ENCODE measurements around the gene AK1.
"Not testable (repeated sequence)": the region's sequence is repeated elsewhere in the genome, so short reads cannot be mapped to it uniquely, and the experiment has no call there.

The AK1 gene

GRCh38 chr9:127883959-127884358 is 6.5 kb upstream of the AK1 start:
- no peak for DNase-seq (ENCODE audit: low read depth)

GRCh38 chr9:127881715-127882114 is 4.2 kb upstream of the AK1 start:
- not testable (repeated sequence) for DNase-seq (ENCODE audit: low read depth)

GRCh38 chr9:127880143-127880542 is 2.7 kb upstream of the AK1 start:
- DNase-seq (ENCODE audit: low read depth) = no peak

GRCh38 chr9:127878652-127879390 is 1.3 kb upstream of the AK1 start:
- no peak for DNase-seq (ENCODE audit: low read depth)

GRCh38 chr9:127878001-127878651 is 651 bp upstream of the AK1 start:
- no peak for DNase-seq (ENCODE audit: low read depth)

GRCh38 chr9:127876764-127877562 is 512 bp downstream of the AK1 start:
- no peak for DNase-seq (ENCODE audit: low read depth)

- DNase-seq (ENCODE audit: low read depth) = no peak
Measured at GRCh38 chr9:127876026-127876763, 1.3 kb downstream of the AK1 start.

GRCh38 chr9:127875306-127875966 is 2.0 kb downstream of the AK1 start:
- no peak for DNase-seq (ENCODE audit: low read depth)

- DNase-seq (ENCODE audit: low read depth) = no peak
Measured at GRCh38 chr9:127874301-127875221, 2.9 kb downstream of the AK1 start.

- DNase-seq (ENCODE audit: low read depth) = no peak
Measured at GRCh38 chr9:127873886-127874285, 3.6 kb downstream of the AK1 start.

GRCh38 chr9:127873223-127873691 is 4.2 kb downstream of the AK1 start:
- no peak for DNase-seq (ENCODE audit: low read depth)

GRCh38 chr9:127872369-127873222 is 4.9 kb downstream of the AK1 start:
- DNase-seq (ENCODE audit: low read depth) = no peak

- no peak for DNase-seq (ENCODE audit: low read depth)
Measured at GRCh38 chr9:127871531-127871930, 5.9 kb downstream of the AK1 start.

- DNase-seq (ENCODE audit: low read depth) = no peak
Measured at GRCh38 chr9:127870887-127871286, 6.6 kb downstream of the AK1 start.

GRCh38 chr9:127870153-127870491 is 7.4 kb downstream of the AK1 start:
- not testable (repeated sequence) for DNase-seq (ENCODE audit: low read depth)

GRCh38 chr9:127869310-127870152 is 7.9 kb downstream of the AK1 start:
- DNase-seq (ENCODE audit: low read depth) = peak; percentile 23

GRCh38 chr9:127868278-127868902 is 9.1 kb downstream of the AK1 start:
- DNase-seq (ENCODE audit: low read depth) = no peak

All from HS-5 (cell line).